ENCODE results near the gene ARG2. TPM values are rescaled to one million over a fixed set of nuclear protein-coding genes. Genes with fewer than 3 reads are reported as not detected.

The ARG2 gene
- total RNA-seq, result 59.1 TPM

- DNase-seq (ENCODE audit: low spot score in 2 of 2), result peak; percentile 81 to 96
- FAIRE-seq, result no peak
Observed at GRCh38 chr14:67619446-67620216, at the start of gene ARG2. Gene ARG2, plus strand, starts transcription at chr14:67619920. Its CDS starts 58 bp downstream, at chr14:67619978.

- FAIRE-seq (no peak), DNase-seq (ENCODE audit: low spot score in 2 of 2) (no peak)
Observed at GRCh38 chr14:67570453-67570852, 49.3 kb upstream of the ARG2 start.

GRCh38 chr14:67571275-67571990 lies 48.3 kb upstream of the ARG2 start:
- peak; percentile 54 to 65 for DNase-seq (ENCODE audit: low spot score in 2 of 2)
- no peak for FAIRE-seq

GRCh38 chr14:67571991-67572323 lies 47.8 kb upstream of the ARG2 start:
- DNase-seq (ENCODE audit: low spot score in 2 of 2), result no peak
- no peak for FAIRE-seq

- FAIRE-seq, result no peak
- no peak for DNase-seq (ENCODE audit: low spot score in 2 of 2)
Observed at GRCh38 chr14:67572608-67573007, 47.1 kb upstream of the ARG2 start.

GRCh38 chr14:67573228-67574010 lies 46.3 kb upstream of the ARG2 start:
- no peak for DNase-seq (ENCODE audit: low spot score in 2 of 2)
- FAIRE-seq, result no peak

GRCh38 chr14:67574156-67574555 lies 45.6 kb upstream of the ARG2 start:
- no peak for FAIRE-seq
- no peak for DNase-seq (ENCODE audit: low spot score in 2 of 2)

GRCh38 chr14:67574806-67575205 lies 44.9 kb upstream of the ARG2 start:
- no peak for DNase-seq (ENCODE audit: low spot score in 2 of 2)
- FAIRE-seq, result no peak

GRCh38 chr14:67575684-67576083 lies 44.0 kb upstream of the ARG2 start:
- DNase-seq (ENCODE audit: low spot score in 2 of 2), result no peak
- FAIRE-seq, result no peak

GRCh38 chr14:67576216-67576955 lies 43.3 kb upstream of the ARG2 start:
- no peak for FAIRE-seq

GRCh38 chr14:67577181-67577808 lies 42.4 kb upstream of the ARG2 start:
- no peak for DNase-seq (ENCODE audit: low spot score in 2 of 2)
- FAIRE-seq, result no peak

More at GRCh38 chr14:67576216-67576955, 43.3 kb upstream of the ARG2 start:
- no peak for DNase-seq (ENCODE audit: low spot score in 2 of 2)

GRCh38 chr14:67577909-67578749 lies 41.6 kb upstream of the ARG2 start:
- FAIRE-seq (no peak), DNase-seq (ENCODE audit: low spot score in 2 of 2) (no peak)

- FAIRE-seq (no peak), DNase-seq (ENCODE audit: low spot score in 2 of 2) (no peak)
Observed at GRCh38 chr14:67579040-67579439, 40.7 kb upstream of the ARG2 start.

GRCh38 chr14:67579636-67580035 lies 40.1 kb upstream of the ARG2 start:
- no peak for DNase-seq (ENCODE audit: low spot score in 2 of 2)
- no peak for FAIRE-seq

- no peak for FAIRE-seq
- DNase-seq (ENCODE audit: low spot score in 2 of 2), result no peak
Observed at GRCh38 chr14:67580336-67581171, 39.2 kb upstream of the ARG2 start.

GRCh38 chr14:67581643-67582042 lies 38.1 kb upstream of the ARG2 start:
- DNase-seq (ENCODE audit: low spot score in 2 of 2) (no peak), FAIRE-seq (no peak)

GRCh38 chr14:67582061-67582460 lies 37.7 kb upstream of the ARG2 start:
- no peak for DNase-seq (ENCODE audit: low spot score in 2 of 2)

More at GRCh38 chr14:67582061-67582460, 37.7 kb upstream of the ARG2 start:
- FAIRE-seq, result no peak
